Measurements from ENCODE around the gene NCKAP1. TPM values are rescaled to one million over a fixed set of nuclear protein-coding genes. Genes with fewer than 3 reads are reported as not detected.
A peak's percentile ranks its signal among the peaks of the same experiment; 100 is the strongest.
"Not testable (repeated sequence)": the region's sequence is repeated elsewhere in the genome, so short reads cannot be mapped to it uniquely, and the experiment has no call there.

Gene NCKAP1
- total RNA-seq, 2 experiments from 2014 or later: 1.2 to 1.4 TPM

DNA sequence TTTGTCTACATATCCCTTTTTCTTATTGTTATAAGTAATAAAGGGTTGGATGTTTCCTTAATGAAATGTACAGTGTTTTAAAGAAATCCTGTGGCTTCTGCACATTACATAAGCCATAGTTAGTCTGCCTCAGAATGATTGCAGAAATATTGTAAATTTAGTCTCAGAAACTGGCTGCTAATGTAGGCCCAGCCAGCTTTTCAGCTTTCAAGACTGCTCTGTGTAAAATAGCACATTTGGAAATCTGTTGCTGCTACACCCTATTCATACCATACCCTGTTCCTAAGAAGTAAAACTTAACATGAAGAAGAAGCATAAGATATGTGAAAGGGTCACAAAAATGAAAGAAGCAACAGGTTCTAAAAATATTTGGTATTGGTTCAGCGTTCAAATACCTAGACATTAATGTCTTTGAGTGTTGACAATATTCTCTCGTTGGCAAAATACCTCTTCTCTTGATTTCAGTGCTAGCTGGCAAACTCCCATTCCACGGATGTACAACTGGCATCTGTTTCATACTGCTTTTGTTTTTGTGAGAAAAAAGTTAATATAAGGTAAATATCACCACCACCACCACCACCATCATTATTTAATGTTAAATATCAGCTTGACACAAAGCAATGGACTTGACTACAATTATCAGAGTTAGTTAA, 19.2 kb upstream of the NCKAP1 start:
- no peaks in the 10 kb centered on the region for H3K9me3 Mint-ChIP-seq
- no peak overlapping the region for H3K4me3 Mint-ChIP-seq
- H3K4me1 Mint-ChIP-seq: no peaks in the 10 kb centered on the region
- peaks cover 35% of the 10 kb centered on the region for H3K27me3 Mint-ChIP-seq
- no peak for DNase-seq
- no peak overlapping the region for H3K27ac Mint-ChIP-seq
- H3K36me3 Mint-ChIP-seq: no peaks in the 10 kb centered on the region

DNA sequence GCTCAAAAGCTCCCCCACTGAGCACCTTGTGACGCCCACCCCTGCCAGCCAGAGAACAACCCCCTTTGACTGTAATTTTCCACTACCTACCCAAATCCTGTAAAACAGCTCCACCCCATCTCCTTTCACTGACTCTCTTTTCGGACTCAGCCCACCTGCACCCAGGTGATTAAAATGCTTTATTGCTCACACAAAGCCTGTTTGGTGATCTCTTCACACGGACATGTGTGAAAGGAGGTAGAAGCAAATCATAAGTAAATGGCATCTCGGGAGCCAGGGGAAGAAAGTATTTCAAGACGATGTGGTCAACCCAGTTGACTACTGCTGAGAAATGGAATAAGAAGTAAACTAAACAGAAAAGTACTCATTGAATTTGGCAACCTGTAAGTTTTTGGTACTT, 11.2 kb upstream of the NCKAP1 start:
- Mint-ChIP-seq H3K27me3 (peaks cover 27% of the 10 kb centered on the region), H3K9me3 (peaks cover 5% of the 10 kb centered on the region), H3K27ac (no peak overlapping the region), H3K4me3 (no peak overlapping the region), H3K4me1 (no peaks in the 10 kb centered on the region), H3K36me3 (no peaks in the 10 kb centered on the region)
- no peak for DNase-seq

DNA sequence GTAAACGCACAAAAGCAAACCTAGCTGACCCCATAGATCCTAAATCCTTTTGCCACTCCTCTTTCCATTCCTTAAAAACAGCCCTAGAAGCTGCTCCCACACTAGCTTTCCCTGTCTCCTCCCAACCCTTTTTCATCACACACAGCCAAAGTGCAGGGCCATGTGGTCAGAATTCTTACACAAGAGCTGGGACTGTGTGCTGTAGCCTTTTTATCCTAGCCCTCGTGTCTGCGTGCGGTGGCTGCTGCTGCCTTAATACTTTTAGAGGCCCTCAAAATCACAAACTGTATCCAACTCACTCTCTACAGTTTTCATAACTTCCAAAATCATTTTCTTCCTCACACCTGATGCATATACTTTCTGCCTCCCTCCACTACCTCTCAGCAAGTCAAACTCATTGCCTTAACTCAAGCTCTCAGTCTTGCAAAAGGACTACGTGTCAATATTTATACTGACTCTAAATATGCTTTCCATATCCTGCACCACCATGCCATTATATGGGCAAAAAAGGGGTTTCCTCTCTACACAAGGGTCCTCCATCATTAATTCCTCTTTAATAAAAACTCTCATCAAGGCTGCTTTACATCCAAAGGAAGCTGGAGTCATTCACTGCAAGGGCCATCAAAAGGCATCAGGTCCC, 9.3 kb upstream of the NCKAP1 start:
- H3K4me3 Mint-ChIP-seq, H3K4me1 Mint-ChIP-seq, H3K27ac Mint-ChIP-seq, DNase-seq, H3K9me3 Mint-ChIP-seq, H3K36me3 Mint-ChIP-seq: not testable (repeated sequence)
- peaks cover 38% of the 10 kb centered on the region for H3K27me3 Mint-ChIP-seq

DNA sequence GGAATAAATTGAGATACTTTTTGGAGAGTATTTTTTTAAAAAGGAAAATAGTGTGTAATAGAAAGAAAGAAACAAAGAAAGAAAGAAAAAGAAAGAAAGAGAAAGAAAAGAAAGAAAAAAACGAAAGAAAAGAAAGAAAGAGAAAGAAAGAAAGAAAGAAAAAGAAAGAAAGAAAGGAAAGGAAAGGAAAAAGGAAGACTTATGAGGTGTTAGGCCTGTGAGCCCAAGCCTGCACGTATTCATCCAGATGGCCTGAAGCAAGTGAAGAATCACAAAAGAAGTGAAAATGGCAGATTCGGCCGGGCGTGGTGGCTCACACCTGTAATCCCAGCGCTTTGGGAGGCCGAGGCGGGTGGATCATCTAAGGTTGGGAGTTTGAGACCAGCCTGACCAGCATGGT, 5.3 kb upstream of the NCKAP1 start:
- not testable (repeated sequence) for H3K27ac Mint-ChIP-seq, H3K36me3 Mint-ChIP-seq, H3K4me1 Mint-ChIP-seq, H3K9me3 Mint-ChIP-seq, DNase-seq, H3K4me3 Mint-ChIP-seq
- H3K27me3 Mint-ChIP-seq: peaks cover 74% of the 10 kb centered on the region

DNA sequence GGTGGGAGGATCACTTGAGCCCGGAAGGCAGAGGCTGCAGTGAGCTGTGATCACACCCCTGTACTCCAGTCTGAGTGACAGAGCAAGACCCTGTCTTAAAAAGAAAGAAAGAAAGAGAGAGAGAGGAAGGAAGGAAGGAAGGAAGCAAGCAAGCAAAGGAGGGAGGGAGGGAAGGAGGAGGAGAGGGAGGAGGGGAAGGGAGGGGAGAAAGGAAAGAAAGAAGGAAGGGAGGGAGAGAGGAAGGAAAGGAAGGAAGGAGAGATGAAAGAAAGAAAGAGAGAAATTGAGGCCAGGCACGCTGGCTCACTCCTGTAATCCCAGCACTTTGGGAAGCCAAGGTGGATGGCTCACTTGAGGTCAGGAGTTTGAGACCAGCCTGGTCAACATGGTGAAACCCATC, 2.3 kb upstream of the NCKAP1 start:
- Mint-ChIP-seq H3K27me3 (peaks cover 81% of the 10 kb centered on the region), H3K9me3 (peaks cover 5% of the 10 kb centered on the region), H3K4me1 (peaks cover 24% of the 10 kb centered on the region), H3K27ac (no peak overlapping the region), H3K4me3 (no peak overlapping the region), H3K36me3 (no peaks in the 10 kb centered on the region)
- no peak for DNase-seq

DNA sequence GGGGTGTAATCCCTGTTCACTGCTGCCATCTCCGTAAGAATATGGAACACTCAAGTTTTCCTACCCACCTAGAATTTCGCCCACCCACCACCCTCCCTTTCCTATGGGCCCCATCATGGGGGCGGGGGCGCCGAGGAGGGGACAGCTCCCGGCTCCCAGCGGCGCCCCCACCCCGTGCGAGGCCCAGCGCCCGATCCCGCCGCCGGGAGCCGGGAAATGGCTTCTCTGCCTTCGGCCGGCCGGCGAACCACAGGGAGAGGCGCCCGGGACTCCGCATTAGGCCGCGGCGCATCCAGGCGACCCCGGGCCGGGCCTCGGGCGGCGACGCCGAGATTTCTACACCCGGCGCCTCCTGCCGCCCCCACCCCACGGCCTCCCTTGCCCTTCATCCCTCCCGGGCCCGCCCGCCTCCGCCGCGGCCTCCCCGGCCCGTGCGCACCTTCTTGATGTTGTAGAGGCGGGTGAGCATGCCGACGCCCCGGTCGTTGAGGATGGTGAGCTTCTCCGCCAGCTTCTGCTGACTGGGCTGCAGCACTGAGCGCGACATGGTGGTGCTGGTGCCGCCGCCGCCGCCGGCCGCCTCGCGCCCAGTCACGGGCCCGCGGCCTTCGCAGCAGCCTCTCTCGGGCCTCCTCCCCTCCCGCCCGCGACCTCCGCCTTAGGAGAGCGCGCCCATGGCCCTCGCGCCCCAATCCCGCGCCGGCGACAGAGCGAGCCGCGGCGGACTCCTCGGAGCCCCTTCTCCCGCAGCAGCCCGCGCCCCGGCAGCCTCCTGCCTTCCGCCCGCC, 510 bp downstream of the NCKAP1 start:
- no peak for DNase-seq
- Mint-ChIP-seq H3K36me3 (no peaks in the 10 kb centered on the region), H3K4me3 (peak overlapping the region; percentile 77), H3K9me3 (no peaks in the 10 kb centered on the region), H3K27me3 (peaks cover 81% of the 10 kb centered on the region), H3K27ac (no peak overlapping the region), H3K4me1 (peaks cover 27% of the 10 kb centered on the region)

DNA sequence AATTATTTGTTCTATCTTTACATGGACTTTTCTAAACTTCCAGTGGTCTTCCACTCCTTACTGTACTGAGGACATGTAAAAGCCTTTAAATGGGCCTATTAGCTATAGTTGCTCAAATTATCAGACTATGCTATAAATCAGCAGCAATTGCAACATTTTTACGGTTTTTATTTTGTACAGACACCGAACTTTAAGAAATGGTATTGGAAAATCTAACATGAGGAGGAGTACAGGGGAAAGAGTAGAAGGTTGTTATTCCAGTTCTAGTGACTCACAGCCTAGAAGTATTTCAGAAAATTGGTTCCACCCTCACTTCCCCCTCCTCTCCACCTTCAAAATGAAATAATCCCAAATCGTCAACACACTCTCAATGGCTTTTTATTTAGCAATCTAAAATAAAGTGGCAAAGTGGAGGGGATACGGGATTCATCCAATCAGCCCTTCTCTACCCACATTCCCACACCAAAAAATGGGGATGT, 1.1 kb downstream of the NCKAP1 start:
- peaks cover 27% of the 10 kb centered on the region for H3K4me1 Mint-ChIP-seq
- H3K27me3 Mint-ChIP-seq: peaks cover 79% of the 10 kb centered on the region
- H3K27ac Mint-ChIP-seq: no peak overlapping the region
- H3K36me3 Mint-ChIP-seq: no peaks in the 10 kb centered on the region
- DNase-seq: no peak
- H3K4me3 Mint-ChIP-seq: peak overlapping the region; percentile 37
- no peaks in the 10 kb centered on the region for H3K9me3 Mint-ChIP-seq

DNA sequence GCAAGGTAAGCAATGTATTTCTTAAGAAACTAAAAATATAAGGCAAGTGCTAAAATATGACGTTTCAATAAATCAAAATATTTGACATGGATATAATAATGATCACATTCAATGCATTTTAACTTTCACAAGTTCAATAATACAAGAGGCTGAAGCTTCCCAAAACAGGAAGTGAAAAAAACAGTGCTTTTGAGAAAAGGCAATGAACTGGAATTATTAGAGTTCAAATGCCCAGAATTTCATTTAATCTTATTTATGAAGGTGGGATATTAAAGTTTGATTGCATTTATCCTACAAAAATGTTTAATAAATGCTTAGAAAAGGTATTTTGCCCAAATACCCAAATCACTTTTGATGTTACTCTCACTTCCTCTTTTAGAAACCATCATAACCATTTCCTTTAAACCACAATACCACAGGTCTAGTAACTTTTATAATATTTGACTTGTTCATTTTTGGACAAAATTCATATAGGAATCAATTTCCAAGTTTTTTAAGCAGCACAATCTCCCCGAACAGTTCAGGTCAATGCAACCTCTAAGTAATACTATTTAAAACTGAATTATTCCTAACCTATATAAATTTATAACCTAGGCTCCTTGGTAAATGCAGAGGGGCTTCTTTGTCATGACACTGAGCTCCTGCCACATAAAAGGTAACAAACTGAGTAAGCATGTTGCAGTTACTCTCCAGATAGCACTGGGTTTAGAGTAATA, 2.1 kb downstream of the NCKAP1 start:
- H3K4me3 Mint-ChIP-seq: no peak overlapping the region
- H3K27me3 Mint-ChIP-seq: peaks cover 79% of the 10 kb centered on the region
- DNase-seq: no peak
- peaks cover 27% of the 10 kb centered on the region for H3K4me1 Mint-ChIP-seq
- H3K27ac Mint-ChIP-seq: no peak overlapping the region
- no peaks in the 10 kb centered on the region for H3K36me3 Mint-ChIP-seq
- H3K9me3 Mint-ChIP-seq: no peaks in the 10 kb centered on the region

DNA sequence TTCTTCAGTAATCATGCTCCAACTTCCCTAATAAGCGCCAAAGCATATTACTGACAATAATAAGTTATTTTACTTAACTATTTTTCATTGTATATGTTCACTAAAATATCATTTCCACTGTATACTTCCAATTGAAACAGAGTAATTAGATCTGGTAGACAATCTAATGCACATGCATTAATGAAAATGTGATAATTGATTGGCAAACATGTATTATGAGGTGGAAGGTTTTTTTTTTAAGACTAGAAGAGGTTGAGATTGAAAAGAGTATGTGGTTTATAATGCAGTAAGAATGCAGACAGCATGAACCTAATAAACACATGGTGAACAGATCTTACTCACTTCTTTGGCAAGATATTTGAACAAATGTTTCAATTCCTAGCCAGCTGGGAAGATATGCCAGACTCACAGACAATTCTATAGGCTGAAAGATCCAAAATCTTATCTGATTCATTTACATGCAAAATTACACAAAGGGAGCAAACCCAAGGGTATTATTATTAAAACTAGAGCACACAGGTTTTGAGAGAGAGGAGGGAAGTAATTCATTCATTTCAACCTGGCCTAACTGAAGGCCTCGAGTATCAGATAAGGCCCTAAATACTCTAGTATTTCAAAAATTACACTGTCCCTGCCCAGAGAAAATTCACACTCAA, 2.8 kb downstream of the NCKAP1 start:
- H3K4me3 Mint-ChIP-seq: no peak overlapping the region
- H3K9me3 Mint-ChIP-seq: no peaks in the 10 kb centered on the region
- no peak for DNase-seq
- H3K4me1 Mint-ChIP-seq: peaks cover 27% of the 10 kb centered on the region
- peaks cover 79% of the 10 kb centered on the region for H3K27me3 Mint-ChIP-seq
- H3K27ac Mint-ChIP-seq: no peak overlapping the region
- H3K36me3 Mint-ChIP-seq: no peaks in the 10 kb centered on the region

DNA sequence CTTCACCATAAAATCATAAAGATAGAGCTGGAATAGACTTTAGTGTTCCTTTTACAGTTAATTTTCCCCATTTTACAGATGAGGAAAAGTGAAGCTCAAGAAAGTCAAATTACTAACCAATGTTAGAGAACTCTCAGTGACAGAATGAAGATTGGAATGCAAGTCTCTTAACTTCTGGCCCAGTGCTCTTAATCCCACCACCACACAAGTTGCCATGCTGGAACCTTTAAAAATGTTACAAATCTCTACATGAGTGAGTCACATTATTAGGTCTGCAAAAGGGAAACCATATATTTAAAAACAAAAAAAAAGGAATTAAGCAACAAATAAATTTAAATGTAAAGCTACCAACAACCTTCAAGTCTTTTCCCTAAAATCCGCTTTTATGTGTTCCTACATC, 3.5 kb downstream of the NCKAP1 start:
- H3K4me3 Mint-ChIP-seq: no peak overlapping the region
- H3K36me3 Mint-ChIP-seq: no peaks in the 10 kb centered on the region
- DNase-seq: no peak
- no peak overlapping the region for H3K27ac Mint-ChIP-seq
- H3K4me1 Mint-ChIP-seq: peaks cover 27% of the 10 kb centered on the region
- H3K27me3 Mint-ChIP-seq: peaks cover 79% of the 10 kb centered on the region
- no peaks in the 10 kb centered on the region for H3K9me3 Mint-ChIP-seq

DNA sequence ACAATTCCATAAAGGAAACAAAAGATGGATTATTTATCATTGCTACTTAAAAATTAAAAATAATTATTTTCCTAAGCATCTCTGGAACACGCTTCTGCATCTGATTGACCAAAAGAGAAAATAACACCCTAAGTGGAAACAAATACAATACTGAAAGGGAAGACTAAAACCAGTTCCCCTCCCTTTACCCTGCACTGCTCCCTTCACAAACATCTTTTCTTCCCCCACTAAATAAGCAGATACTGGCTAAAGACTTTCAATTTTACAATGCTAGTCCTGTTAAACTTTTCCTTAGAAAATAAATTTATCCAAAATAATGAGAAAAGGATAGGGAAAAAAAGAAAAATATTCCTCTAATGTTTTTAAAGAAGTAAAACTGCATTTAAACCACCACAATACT, 4.3 kb downstream of the NCKAP1 start:
- Mint-ChIP-seq H3K9me3 (no peaks in the 10 kb centered on the region), H3K4me1 (peaks cover 24% of the 10 kb centered on the region), H3K27ac (no peak overlapping the region), H3K36me3 (no peaks in the 10 kb centered on the region), H3K4me3 (no peak overlapping the region), H3K27me3 (peaks cover 79% of the 10 kb centered on the region)
- no peak for DNase-seq

DNA sequence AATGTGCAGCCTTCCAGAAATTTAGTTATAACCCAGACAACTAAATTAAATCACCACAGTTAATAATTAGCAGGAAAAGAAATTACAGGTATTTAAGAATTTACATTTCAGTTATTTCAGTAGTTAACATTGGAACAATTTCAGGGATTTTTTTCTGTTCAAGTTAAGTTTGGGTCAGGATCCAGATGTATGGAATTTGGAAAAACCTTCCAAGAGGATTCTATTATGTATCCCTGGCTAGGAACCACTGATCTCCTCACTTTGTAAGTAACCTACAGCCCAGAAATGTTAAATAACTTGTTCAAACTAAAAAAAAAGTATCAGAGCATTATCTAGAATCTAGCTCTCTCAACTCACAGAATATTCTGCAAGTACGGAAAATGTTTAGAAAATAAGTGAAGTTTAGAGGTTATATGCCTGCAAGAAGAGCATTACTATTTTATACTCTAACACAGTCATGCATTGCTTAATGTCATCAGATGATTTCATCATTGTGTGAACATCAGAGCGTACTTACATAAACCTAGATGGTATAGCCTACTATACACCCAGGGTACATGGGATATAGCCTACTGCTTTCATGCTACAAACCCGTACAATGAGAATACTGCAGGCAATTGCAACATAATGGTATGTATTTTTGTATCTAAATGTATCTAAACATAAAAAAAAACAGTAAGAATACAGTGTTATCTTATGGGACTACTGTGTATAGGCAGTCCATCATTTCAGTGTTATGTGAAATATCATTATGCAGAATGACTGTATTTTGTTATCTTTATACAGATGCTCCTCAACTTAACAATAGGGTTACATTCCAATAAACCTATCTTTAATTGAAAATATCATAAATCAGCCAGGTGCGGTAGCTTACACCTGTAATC, 6.1 kb downstream of the NCKAP1 start:
- peaks cover 17% of the 10 kb centered on the region for H3K4me1 Mint-ChIP-seq
- H3K36me3 Mint-ChIP-seq: no peaks in the 10 kb centered on the region
- no peak overlapping the region for H3K4me3 Mint-ChIP-seq
- no peak overlapping the region for H3K27ac Mint-ChIP-seq
- no peaks in the 10 kb centered on the region for H3K9me3 Mint-ChIP-seq
- no peak for DNase-seq
- H3K27me3 Mint-ChIP-seq: peaks cover 82% of the 10 kb centered on the region

DNA sequence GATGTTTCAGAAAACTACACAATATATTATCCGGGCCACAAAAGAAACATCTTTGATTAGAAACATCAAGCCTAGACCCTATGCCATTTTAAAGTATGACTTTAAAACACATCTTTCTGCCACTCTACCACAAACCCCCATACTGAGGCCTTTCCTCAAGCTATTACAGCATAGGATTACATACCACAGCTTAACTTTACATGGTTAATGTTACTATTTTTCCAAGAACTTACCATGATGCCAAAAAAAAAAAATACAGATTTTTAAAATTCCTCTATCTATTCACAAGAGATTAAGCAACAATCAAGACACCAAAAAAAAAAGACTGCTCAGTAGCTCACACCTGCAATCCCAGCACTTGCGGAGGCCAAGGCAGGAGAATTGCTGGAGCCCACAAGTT, 9.0 kb downstream of the NCKAP1 start:
- no peaks in the 10 kb centered on the region for H3K36me3 Mint-ChIP-seq
- no peak for DNase-seq
- no peaks in the 10 kb centered on the region for H3K9me3 Mint-ChIP-seq
- no peak overlapping the region for H3K4me3 Mint-ChIP-seq
- H3K27ac Mint-ChIP-seq: no peak overlapping the region
- no peaks in the 10 kb centered on the region for H3K4me1 Mint-ChIP-seq
- peaks cover 81% of the 10 kb centered on the region for H3K27me3 Mint-ChIP-seq

DNA sequence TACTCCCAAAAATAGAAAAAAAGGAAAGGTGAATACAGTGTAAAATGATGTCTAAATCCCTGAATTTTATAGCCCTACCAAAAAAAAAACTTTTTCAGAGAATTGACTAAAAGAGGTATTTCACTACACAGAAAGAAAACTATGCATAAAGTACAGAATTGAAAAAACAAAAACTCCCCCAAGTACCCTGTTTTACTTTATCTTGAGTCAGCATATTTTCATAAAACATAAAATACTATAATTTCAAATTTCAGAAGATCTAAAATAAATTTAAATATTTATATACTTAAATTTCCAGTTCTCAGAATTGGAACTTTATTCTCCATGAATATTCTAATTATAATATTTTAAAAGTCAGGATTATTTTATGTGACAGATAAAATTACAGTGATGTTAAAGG, 10.1 kb downstream of the NCKAP1 start:
- peaks cover 78% of the 10 kb centered on the region for H3K27me3 Mint-ChIP-seq

More for the DNA sequence above, 10.1 kb downstream of the NCKAP1 start:
- H3K9me3 Mint-ChIP-seq: no peaks in the 10 kb centered on the region
- no peak overlapping the region for H3K4me3 Mint-ChIP-seq
- DNase-seq: no peak
- H3K36me3 Mint-ChIP-seq: no peaks in the 10 kb centered on the region
- H3K4me1 Mint-ChIP-seq: no peaks in the 10 kb centered on the region
- no peak overlapping the region for H3K27ac Mint-ChIP-seq
